HEK293 (cell line): Measurements from ENCODE around the gene RANBP10.
"Not testable (repeated sequence)": the region's sequence is repeated elsewhere in the genome, so short reads cannot be mapped to it uniquely, and the experiment has no call there.

ENCODE experiments used
- CTCF ChIA-PET: fragments of 350-600 bp; formaldehyde crosslinking; extraction: SDS; loops from one replicate; lab custom pipeline; 2021; ENCODE audit warnings: antibody characterized with exemption; lab: Yijun Ruan, JAX
- POLR2A ChIA-PET: fragments of 300-600 bp; formaldehyde crosslinking; extraction: SDS; loops from one replicate; lab custom pipeline; 2020; ENCODE audit warnings: antibody characterized with exemption, inconsistent platforms; lab: Yijun Ruan, JAX
- H3K27ac ChIP-seq: fragments of 200-500 bp; sonication (Bioruptor generic); 2 replicates; pipeline ENCODE4 v1.5.1; 2014; ENCODE audit warnings: low read depth, low read length, control low read depth, inconsistent platforms; ENCODE audit errors: extremely low read depth
- H3K36me3 ChIP-seq, 2 experiments: fragments of 200-500 bp in 1 of 2; sonication (Bioruptor generic) in 1 of 2; 1 replicate in 1 of 2; 2 replicates in 1 of 2; pipeline ENCODE4 v1.5.1; 2014 to 2017; ENCODE audit warnings: inconsistent platforms in 2 of 2, low read length in 2 of 2; ENCODE audit not compliant: control insufficient read depth in 2 of 2, insufficient read depth in 1 of 2
- H3K4me1 ChIP-seq: fragments of 200-500 bp; sonication (Bioruptor generic); 2 replicates; pipeline ENCODE4 v1.5.1; 2014; ENCODE audit warnings: mild to moderate bottlenecking, low read length, inconsistent platforms; ENCODE audit not compliant: control insufficient read depth, insufficient read depth
- H3K4me3 ChIP-seq: 2 replicates; pipeline ENCODE4 v1.5.1; 2011; ENCODE audit warnings: low read depth, mild to moderate bottlenecking, control low read depth, low read length, moderate library complexity
- H3K9me3 ChIP-seq: fragments of 200-500 bp; sonication (Bioruptor generic); 2 replicates; pipeline ENCODE4 v1.5.1; 2014; ENCODE audit warnings: low read depth, low read length, inconsistent platforms; ENCODE audit not compliant: control insufficient read depth, insufficient read depth
- FEZF1 ChIP-seq: fragments of 450-650 bp; formaldehyde crosslinking; IDR thresholded peaks from 2 replicates; pipeline ENCODE4 v1.5.1; 2016; ENCODE audit warnings: missing biosample characterization, missing genetic modification characterization
- KLF1 ChIP-seq: fragments of 450-650 bp; formaldehyde crosslinking; IDR thresholded peaks from 2 replicates; pipeline ENCODE4 v1.5.1; 2016; ENCODE audit warnings: missing biosample characterization, missing genetic modification characterization
- PRDM1 ChIP-seq: fragments of 450-650 bp; formaldehyde crosslinking; IDR thresholded peaks from 2 replicates; pipeline ENCODE4; 2016; ENCODE audit warnings: missing biosample characterization, missing genetic modification characterization
- SP3 ChIP-seq: fragments of 450-650 bp; formaldehyde crosslinking; IDR thresholded peaks from 2 replicates; pipeline ENCODE4 v1.5.1; 2016; ENCODE audit warnings: missing biosample characterization, missing genetic modification characterization
- YY1 ChIP-seq: fragments of 450-650 bp; formaldehyde crosslinking; IDR thresholded peaks from 2 replicates; pipeline ENCODE4 v1.5.1; 2018; ENCODE audit warnings: missing biosample characterization, missing genetic modification characterization
- ZBTB1 ChIP-seq: fragments of 450-650 bp; formaldehyde crosslinking; IDR thresholded peaks from 2 replicates; pipeline ENCODE4 v1.5.1; 2016; ENCODE audit warnings: missing biosample characterization, missing genetic modification characterization
- ZBTB20 ChIP-seq: fragments of 450-650 bp; formaldehyde crosslinking; IDR thresholded peaks from 2 replicates; pipeline ENCODE4 v1.5.1; 2016; ENCODE audit warnings: missing biosample characterization, missing genetic modification characterization
- ZFHX2 ChIP-seq: fragments of 450-650 bp; formaldehyde crosslinking; conservative IDR thresholded peaks from 2 replicates; pipeline ENCODE4 v1.5.1; 2016; ENCODE audit warnings: missing biosample characterization, missing genetic modification characterization
- ZNF121 ChIP-seq: fragments of 450-650 bp; formaldehyde crosslinking; IDR thresholded peaks from 2 replicates; pipeline ENCODE4 v1.5.1; 2016; ENCODE audit warnings: missing biosample characterization, missing genetic modification characterization
- ZNF133 ChIP-seq: fragments of 450-650 bp; formaldehyde crosslinking; IDR thresholded peaks from 2 replicates; pipeline ENCODE4 v1.5.1; 2016; ENCODE audit warnings: missing biosample characterization, missing genetic modification characterization
- ZNF175 ChIP-seq: fragments of 450-650 bp; formaldehyde crosslinking; IDR thresholded peaks from 2 replicates; pipeline ENCODE4 v1.5.1; 2016; ENCODE audit warnings: missing biosample characterization, missing genetic modification characterization
- ZNF184 ChIP-seq: fragments of 450-650 bp; IDR thresholded peaks from 2 replicates; pipeline ENCODE4 v1.5.1; 2018; ENCODE audit warnings: missing biosample characterization, mild to moderate bottlenecking, missing genetic modification characterization
- ZNF391 ChIP-seq: fragments of 450-650 bp; formaldehyde crosslinking; IDR thresholded peaks from 2 replicates; pipeline ENCODE4 v1.5.1; 2016; ENCODE audit warnings: low read depth, missing biosample characterization, missing genetic modification characterization, borderline replicate concordance
- TF ChIP-seq, protein P1 (sequence below): fragments of 450-650 bp; formaldehyde crosslinking; IDR thresholded peaks from 2 replicates; pipeline ENCODE4 v1.5.1; 2016; ENCODE audit warnings: missing biosample characterization, missing genetic modification characterization
- TF ChIP-seq, protein P2 (sequence below): fragments of 450-650 bp; formaldehyde crosslinking; IDR thresholded peaks from 2 replicates; pipeline ENCODE4 v1.5.1; 2016; ENCODE audit warnings: missing biosample characterization, missing genetic modification characterization
- TF ChIP-seq, protein P3 (sequence below): fragments of 450-650 bp; formaldehyde crosslinking; IDR thresholded peaks from 2 replicates; pipeline ENCODE4 v1.5.1; 2016; ENCODE audit warnings: missing biosample characterization, missing genetic modification characterization
- TF ChIP-seq, protein P4 (sequence below): fragments of 450-650 bp; formaldehyde crosslinking; IDR thresholded peaks from 2 replicates; pipeline ENCODE4 v1.5.1; 2016; ENCODE audit warnings: missing biosample characterization, missing genetic modification characterization

RANBP10 gene

DNA sequence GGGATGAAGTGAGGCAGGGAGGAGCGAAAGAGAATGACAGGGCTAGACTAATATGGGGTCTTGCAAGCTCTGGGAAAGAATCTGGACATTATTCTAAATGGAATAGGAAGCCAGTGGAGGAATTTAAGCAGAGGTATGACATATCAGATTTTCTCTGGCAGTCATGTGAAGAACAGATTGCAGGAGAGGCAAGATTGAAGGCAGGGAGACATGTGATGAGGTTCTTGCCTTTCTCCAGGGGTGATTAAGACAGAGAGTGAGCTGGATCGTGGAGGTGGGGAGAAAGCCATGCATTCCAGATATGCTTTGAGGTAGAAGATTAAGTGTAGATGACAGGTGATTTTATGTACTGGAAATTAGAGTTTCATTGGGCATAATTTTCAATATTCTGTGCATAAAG, 31.5 kb upstream of the RANBP10 start:
- no peaks in the 10 kb centered on the region for H3K9me3 ChIP-seq
- H3K27ac ChIP-seq: no peak overlapping the region
- POLR2A ChIA-PET: no interaction called here
- no peaks in the 10 kb centered on the region for H3K36me3 ChIP-seq
- CTCF ChIA-PET: interaction anchor here (2.7 kb wide), 1 partner anchor 21 kb away, joined by 15 read pairs; no protein-coding TSS in a partner anchor
- no peak overlapping the region for H3K4me3 ChIP-seq
- peak; percentile 36; the same call in 1 of the 2 replicates for TF ChIP-seq PRDM1 (tag by site-specific recombination)
- TF ChIP-seq, protein P1, sequence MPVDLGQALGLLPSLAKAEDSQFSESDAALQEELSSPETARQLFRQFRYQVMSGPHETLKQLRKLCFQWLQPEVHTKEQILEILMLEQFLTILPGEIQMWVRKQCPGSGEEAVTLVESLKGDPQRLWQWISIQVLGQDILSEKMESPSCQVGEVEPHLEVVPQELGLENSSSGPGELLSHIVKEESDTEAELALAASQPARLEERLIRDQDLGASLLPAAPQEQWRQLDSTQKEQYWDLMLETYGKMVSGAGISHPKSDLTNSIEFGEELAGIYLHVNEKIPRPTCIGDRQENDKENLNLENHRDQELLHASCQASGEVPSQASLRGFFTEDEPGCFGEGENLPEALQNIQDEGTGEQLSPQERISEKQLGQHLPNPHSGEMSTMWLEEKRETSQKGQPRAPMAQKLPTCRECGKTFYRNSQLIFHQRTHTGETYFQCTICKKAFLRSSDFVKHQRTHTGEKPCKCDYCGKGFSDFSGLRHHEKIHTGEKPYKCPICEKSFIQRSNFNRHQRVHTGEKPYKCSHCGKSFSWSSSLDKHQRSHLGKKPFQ (tag by site-specific recombination): no peak
- no peaks in the 10 kb centered on the region for H3K4me1 ChIP-seq

GRCh38 chr16:67837190-67837589, 30.8 kb upstream of the RANBP10 start:
- H3K4me1 ChIP-seq, POLR2A ChIA-PET, H3K36me3 ChIP-seq, H3K4me3 ChIP-seq, H3K9me3 ChIP-seq, H3K27ac ChIP-seq: not testable (repeated sequence)
- CTCF ChIA-PET: interaction anchor here (2.7 kb wide), 1 partner anchor 21 kb away, joined by 15 read pairs; no protein-coding TSS in a partner anchor
- 0 out of 2 replicates have a peak, but pooled peaks have one; percentile 7 for TF ChIP-seq ZFHX2 (tag by site-specific recombination)

GRCh38 chr16:67834242-67834614, 27.9 kb upstream of the RANBP10 start:
- POLR2A ChIA-PET: interaction anchor here (0.7 to 2.3 kb wide), 14 partner anchors 11 to 272 kb away, joined by 3 to 38 read pairs (median 4); partner anchors contain the start of genes EDC4, GFOD2, NUTF2 and RANBP10

GRCh38 chr16:67833415-67834241, 27.3 kb upstream of the RANBP10 start:
- H3K4me1 ChIP-seq: no peaks in the 10 kb centered on the region
- POLR2A ChIA-PET: interaction anchor here (0.7 to 2.3 kb wide), 14 partner anchors 11 to 272 kb away, joined by 3 to 38 read pairs (median 4); partner anchors contain the start of genes EDC4, GFOD2, NUTF2 and RANBP10
- CTCF ChIA-PET: interaction anchor here (0.9 to 2.6 kb wide), 7 partner anchors 11 to 312 kb away, joined by 3 to 32 read pairs (median 4); no protein-coding TSS in a partner anchor
- H3K9me3 ChIP-seq: no peaks in the 10 kb centered on the region
- peaks cover 0 to 38% of the 10 kb centered on the region in 2 experiments; a peak in 2 of 3 replicates for H3K36me3 ChIP-seq
- peak overlapping the region; percentile 76 for H3K27ac ChIP-seq
- peak overlapping the region; percentile 60 for H3K4me3 ChIP-seq
- TF ChIP-seq ZBTB20 (tag by site-specific recombination): peak; percentile 88
- no peak for TF ChIP-seq PRDM1 (tag by site-specific recombination)
- TF ChIP-seq FEZF1 (tag by site-specific recombination): no peak
- TF ChIP-seq ZNF184 (tag by site-specific recombination): no peak
- no peak for TF ChIP-seq ZNF133 (tag by site-specific recombination)
- peak; percentile 70; the same call in 1 of the 2 replicates for TF ChIP-seq YY1 (tag by site-specific recombination)
- TF ChIP-seq, protein P2, sequence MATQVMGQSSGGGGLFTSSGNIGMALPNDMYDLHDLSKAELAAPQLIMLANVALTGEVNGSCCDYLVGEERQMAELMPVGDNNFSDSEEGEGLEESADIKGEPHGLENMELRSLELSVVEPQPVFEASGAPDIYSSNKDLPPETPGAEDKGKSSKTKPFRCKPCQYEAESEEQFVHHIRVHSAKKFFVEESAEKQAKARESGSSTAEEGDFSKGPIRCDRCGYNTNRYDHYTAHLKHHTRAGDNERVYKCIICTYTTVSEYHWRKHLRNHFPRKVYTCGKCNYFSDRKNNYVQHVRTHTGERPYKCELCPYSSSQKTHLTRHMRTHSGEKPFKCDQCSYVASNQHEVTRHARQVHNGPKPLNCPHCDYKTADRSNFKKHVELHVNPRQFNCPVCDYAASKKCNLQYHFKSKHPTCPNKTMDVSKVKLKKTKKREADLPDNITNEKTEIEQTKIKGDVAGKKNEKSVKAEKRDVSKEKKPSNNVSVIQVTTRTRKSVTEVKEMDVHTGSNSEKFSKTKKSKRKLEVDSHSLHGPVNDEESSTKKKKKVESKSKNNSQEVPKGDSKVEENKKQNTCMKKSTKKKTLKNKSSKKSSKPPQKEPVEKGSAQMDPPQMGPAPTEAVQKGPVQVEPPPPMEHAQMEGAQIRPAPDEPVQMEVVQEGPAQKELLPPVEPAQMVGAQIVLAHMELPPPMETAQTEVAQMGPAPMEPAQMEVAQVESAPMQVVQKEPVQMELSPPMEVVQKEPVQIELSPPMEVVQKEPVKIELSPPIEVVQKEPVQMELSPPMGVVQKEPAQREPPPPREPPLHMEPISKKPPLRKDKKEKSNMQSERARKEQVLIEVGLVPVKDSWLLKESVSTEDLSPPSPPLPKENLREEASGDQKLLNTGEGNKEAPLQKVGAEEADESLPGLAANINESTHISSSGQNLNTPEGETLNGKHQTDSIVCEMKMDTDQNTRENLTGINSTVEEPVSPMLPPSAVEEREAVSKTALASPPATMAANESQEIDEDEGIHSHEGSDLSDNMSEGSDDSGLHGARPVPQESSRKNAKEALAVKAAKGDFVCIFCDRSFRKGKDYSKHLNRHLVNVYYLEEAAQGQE (tag by site-specific recombination): no peak
- TF ChIP-seq, protein P3, sequence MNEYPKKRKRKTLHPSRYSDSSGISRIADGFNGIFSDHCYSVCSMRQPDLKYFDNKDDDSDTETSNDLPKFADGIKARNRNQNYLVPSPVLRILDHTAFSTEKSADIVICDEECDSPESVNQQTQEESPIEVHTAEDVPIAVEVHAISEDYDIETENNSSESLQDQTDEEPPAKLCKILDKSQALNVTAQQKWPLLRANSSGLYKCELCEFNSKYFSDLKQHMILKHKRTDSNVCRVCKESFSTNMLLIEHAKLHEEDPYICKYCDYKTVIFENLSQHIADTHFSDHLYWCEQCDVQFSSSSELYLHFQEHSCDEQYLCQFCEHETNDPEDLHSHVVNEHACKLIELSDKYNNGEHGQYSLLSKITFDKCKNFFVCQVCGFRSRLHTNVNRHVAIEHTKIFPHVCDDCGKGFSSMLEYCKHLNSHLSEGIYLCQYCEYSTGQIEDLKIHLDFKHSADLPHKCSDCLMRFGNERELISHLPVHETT (tag by site-specific recombination): no peak

More at GRCh38 chr16:67834242-67834614, 27.9 kb upstream of the RANBP10 start:
- peak; percentile 99 for TF ChIP-seq ZNF121 (tag by site-specific recombination)
- no peak for TF ChIP-seq SP3 (tag by site-specific recombination)
- TF ChIP-seq, protein P4, sequence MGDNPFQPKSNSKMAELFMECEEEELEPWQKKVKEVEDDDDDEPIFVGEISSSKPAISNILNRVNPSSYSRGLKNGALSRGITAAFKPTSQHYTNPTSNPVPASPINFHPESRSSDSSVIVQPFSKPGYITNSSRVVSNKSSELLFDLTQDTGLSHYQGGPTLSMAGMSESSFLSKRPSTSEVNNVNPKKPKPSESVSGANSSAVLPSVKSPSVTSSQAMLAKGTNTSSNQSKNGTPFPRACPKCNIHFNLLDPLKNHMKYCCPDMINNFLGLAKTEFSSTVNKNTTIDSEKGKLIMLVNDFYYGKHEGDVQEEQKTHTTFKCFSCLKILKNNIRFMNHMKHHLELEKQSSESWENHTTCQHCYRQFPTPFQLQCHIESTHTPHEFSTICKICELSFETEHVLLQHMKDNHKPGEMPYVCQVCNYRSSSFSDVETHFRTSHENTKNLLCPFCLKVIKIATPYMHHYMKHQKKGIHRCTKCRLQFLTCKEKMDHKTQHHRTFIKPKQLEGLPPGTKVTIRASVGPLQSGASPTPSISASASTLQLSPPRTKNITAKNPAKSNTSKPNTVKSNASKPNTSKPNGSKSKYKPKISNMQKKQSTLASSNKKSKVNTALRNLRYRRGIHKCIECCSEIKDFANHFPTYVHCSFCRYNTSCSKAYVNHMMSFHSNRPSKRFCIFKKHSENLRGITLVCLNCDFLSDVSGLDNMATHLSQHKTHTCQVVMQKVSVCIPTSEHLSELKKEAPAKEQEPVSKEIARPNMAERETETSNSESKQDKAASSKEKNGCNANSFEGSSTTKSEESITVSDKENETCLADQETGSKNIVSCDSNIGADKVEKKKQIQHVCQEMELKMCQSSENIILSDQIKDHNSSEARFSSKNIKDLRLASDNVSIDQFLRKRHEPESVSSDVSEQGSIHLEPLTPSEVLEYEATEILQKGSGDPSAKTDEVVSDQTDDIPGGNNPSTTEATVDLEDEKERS (tag by site-specific recombination): no peak
- TF ChIP-seq ZBTB1: no peak
- no peak for TF ChIP-seq ZNF175 (tag by site-specific recombination)
- TF ChIP-seq KLF1 (tag by site-specific recombination): no peak
- no peak for TF ChIP-seq ZNF391 (tag by site-specific recombination)
- CTCF ChIA-PET: interaction anchor here (0.9 to 2.6 kb wide), 5 partner anchors 11 to 49 kb away, joined by 3 to 32 read pairs (median 4); no protein-coding TSS in a partner anchor
- H3K27ac ChIP-seq: peak overlapping the region; percentile 76; the same call in 1 of the 2 replicates
- no peak overlapping the region for H3K4me3 ChIP-seq
- peaks cover 0 to 32% of the 10 kb centered on the region in 2 experiments; a peak in 2 of 3 replicates for H3K36me3 ChIP-seq
- H3K9me3 ChIP-seq: no peaks in the 10 kb centered on the region
- H3K4me1 ChIP-seq: no peaks in the 10 kb centered on the region
